ENCODE measurements around the gene NPHS1. TPM values are rescaled to one million over a fixed set of nuclear protein-coding genes. Genes with fewer than 3 reads are reported as not detected.

Gene NPHS1
- total RNA-seq, 1 experiment from 2014 or later = 0.67 TPM

DNA sequence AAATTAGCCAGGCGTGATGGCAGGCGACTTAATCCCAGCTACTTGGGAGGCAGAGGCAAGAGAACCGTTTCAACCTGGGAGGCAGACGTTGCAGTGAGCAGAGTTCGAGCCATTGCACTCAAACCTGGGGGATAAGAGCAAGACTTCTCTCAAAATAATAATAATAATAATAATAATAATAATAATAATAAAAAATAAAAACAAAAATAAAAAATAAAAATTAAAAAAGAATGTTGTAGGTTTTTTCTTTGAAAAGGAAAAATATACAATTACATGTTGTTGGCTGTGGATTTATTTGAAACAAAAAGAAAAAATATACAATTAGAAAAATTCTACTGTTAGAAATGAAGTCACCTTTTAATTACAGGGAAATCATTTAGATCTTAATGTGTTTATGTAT is 28.2 kb downstream of the NPHS1 start:
- DNase-seq (ENCODE audit: low read depth, low spot score) (no peak), ATAC-seq (no peak)
- H3K36me3 ChIP-seq (ENCODE audit: control insufficient read depth, insufficient read depth, low read length) = no peaks in the 10 kb centered on the region
- no peak overlapping the region for H3K27ac ChIP-seq (ENCODE audit: low read length)
- ChIA-PET POLR2A (no interaction called here), CTCF (no interaction called here)
- H3K4me1 ChIP-seq (ENCODE audit: control insufficient read depth, insufficient read depth, low read length) = no peaks in the 10 kb centered on the region
- no peak for TF ChIP-seq REST (IDR thresholded peaks at IDR 0.05; ENCODE audit: insufficient read depth in 1 of 2, low read depth in 2 of 2, low read length in 1 of 2)
- TF ChIP-seq, protein P1, sequence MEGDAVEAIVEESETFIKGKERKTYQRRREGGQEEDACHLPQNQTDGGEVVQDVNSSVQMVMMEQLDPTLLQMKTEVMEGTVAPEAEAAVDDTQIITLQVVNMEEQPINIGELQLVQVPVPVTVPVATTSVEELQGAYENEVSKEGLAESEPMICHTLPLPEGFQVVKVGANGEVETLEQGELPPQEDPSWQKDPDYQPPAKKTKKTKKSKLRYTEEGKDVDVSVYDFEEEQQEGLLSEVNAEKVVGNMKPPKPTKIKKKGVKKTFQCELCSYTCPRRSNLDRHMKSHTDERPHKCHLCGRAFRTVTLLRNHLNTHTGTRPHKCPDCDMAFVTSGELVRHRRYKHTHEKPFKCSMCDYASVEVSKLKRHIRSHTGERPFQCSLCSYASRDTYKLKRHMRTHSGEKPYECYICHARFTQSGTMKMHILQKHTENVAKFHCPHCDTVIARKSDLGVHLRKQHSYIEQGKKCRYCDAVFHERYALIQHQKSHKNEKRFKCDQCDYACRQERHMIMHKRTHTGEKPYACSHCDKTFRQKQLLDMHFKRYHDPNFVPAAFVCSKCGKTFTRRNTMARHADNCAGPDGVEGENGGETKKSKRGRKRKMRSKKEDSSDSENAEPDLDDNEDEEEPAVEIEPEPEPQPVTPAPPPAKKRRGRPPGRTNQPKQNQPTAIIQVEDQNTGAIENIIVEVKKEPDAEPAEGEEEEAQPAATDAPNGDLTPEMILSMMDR (IDR thresholded peaks at IDR 0.05) = no peak
- no peak for TF ChIP-seq TCF7L2 (IDR thresholded peaks at IDR 0.05; ENCODE audit: low read depth, low read length)
- TF ChIP-seq SIN3A (IDR thresholded peaks at IDR 0.05; ENCODE audit: borderline replicate concordance, insufficient read depth, low read depth, low read length) = no peak
- TF ChIP-seq POLR2AphosphoS5 (IDR thresholded peaks at IDR 0.05; ENCODE audit: low read depth, low read length) = no peak
- intact Hi-C loops (cut with micrococcal nuclease; ENCODE audit: unreplicated experiment) (no loop called here), in situ Hi-C loops (cut with HindIII; ENCODE audit: low pct_unique_long_range_greater_than_20kb, low sequenced_read_pairs) (no loop called here)
- no peaks in the 10 kb centered on the region for H3K27me3 ChIP-seq (ENCODE audit: control insufficient read depth, insufficient read depth, low read length)
- no TSS peak for BruUV-seq (replicated peaks)
- H3K9me3 ChIP-seq (ENCODE audit: control insufficient read depth, insufficient read depth, low read depth, low read length) = no peaks in the 10 kb centered on the region
- no peak overlapping the region for H3K4me3 ChIP-seq (ENCODE audit: low read depth in 2 of 2, low read length in 2 of 2)

GRCh38 chr19:35822579-35822978 is 29.7 kb downstream of the NPHS1 start:
- in situ Hi-C loops (cut with HindIII; ENCODE audit: low pct_unique_long_range_greater_than_20kb, low sequenced_read_pairs) = no loop called here
- Histone ChIP-seq H3K27ac (ENCODE audit: low read length) (no peak overlapping the region), H3K4me3 (ENCODE audit: low read depth in 2 of 2, low read length in 2 of 2) (no peak overlapping the region), H3K4me1 (ENCODE audit: control insufficient read depth, insufficient read depth, low read length) (no peaks in the 10 kb centered on the region), H3K36me3 (ENCODE audit: control insufficient read depth, insufficient read depth, low read length) (no peaks in the 10 kb centered on the region), H3K9me3 (ENCODE audit: control insufficient read depth, insufficient read depth, low read depth, low read length) (no peaks in the 10 kb centered on the region), H3K27me3 (ENCODE audit: control insufficient read depth, insufficient read depth, low read length) (no peaks in the 10 kb centered on the region)
- DNase-seq (ENCODE audit: low read depth, low spot score) (no peak), ATAC-seq (peak; percentile 46; the same call in 1 of the 2 replicates)
- no TSS peak for BruUV-seq (replicated peaks)
- intact Hi-C loops (cut with micrococcal nuclease; ENCODE audit: unreplicated experiment) = no loop called here
- TF ChIP-seq REST (IDR thresholded peaks at IDR 0.05; ENCODE audit: insufficient read depth in 1 of 2, low read depth in 2 of 2, low read length in 1 of 2) (no peak), TCF7L2 (IDR thresholded peaks at IDR 0.05; ENCODE audit: low read depth, low read length) (no peak), SIN3A (IDR thresholded peaks at IDR 0.05; ENCODE audit: borderline replicate concordance, insufficient read depth, low read depth, low read length) (no peak), POLR2AphosphoS5 (IDR thresholded peaks at IDR 0.05; ENCODE audit: low read depth, low read length) (no peak)
- TF ChIP-seq, protein P1 (IDR thresholded peaks at IDR 0.05) = no peak
- ChIA-PET POLR2A (interaction anchor here (0.7 kb wide), 1 partner anchor 77 kb away, joined by 3 read pairs; the partner anchor contains the start of genes PSENEN and U2AF1L4), CTCF (interaction anchor here (0.6 kb wide), 1 partner anchor 14 kb away, joined by 8 read pairs; no protein-coding TSS in a partner anchor)
